Measurements from ENCODE around the gene LMNTD2. TPM values are rescaled to one million over a fixed set of nuclear protein-coding genes. Genes with fewer than 3 reads are reported as not detected.

Gene LMNTD2
- total and polyA plus RNA-seq, 2 of the 13 experiments (the other 11 are each of a cell fraction or from before 2014, with no cell fraction given), result 1.1 to 3.1 TPM

GRCh38 chr11:567011-567628 is 6.6 kb upstream of the LMNTD2 start (continued):
- TF ChIP-seq ZFP91 (CRISPR knock-in tag; IDR thresholded peaks at IDR 0.05; ENCODE audit: borderline replicate concordance), result no peak
- no peak for TF ChIP-seq SOX13 (IDR thresholded peaks at IDR 0.05)
- TF ChIP-seq SOX13 (CRISPR knock-in tag; conservative IDR thresholded peaks at IDR 0.05 in 1 of 2, IDR thresholded peaks at IDR 0.05 in 1 of 2), result no peak
- TF ChIP-seq NAIF1 (CRISPR knock-in tag; IDR thresholded peaks at IDR 0.05; ENCODE audit: borderline replicate concordance), result no peak
- TF ChIP-seq ZNF619 (CRISPR knock-in tag; IDR thresholded peaks at IDR 0.05), result no peak
- no peak for TF ChIP-seq ZNF543 (CRISPR knock-in tag; IDR thresholded peaks at IDR 0.05)
- no peak for TF ChIP-seq RXRA (CRISPR knock-in tag; IDR thresholded peaks at IDR 0.05)
- no peak for TF ChIP-seq ZNF678 (CRISPR knock-in tag; IDR thresholded peaks at IDR 0.05)
- no peak for TF ChIP-seq ZNF143 (CRISPR knock-in tag; IDR thresholded peaks at IDR 0.05)
- 0 out of 2 replicates have a peak, but pooled peaks have one; percentile 55 for TF ChIP-seq ZNF343 (CRISPR knock-in tag; IDR thresholded peaks at IDR 0.05)
- TF ChIP-seq ZNF12 (CRISPR knock-in tag; IDR thresholded peaks at IDR 0.05), result no peak
- 0 out of 2 replicates have a peak, but pooled peaks have one; percentile 41 for TF ChIP-seq HNRNPL (IDR thresholded peaks at IDR 0.05; ENCODE audit: low read depth, low read length)
- TF ChIP-seq ZNF616 (CRISPR knock-in tag; IDR thresholded peaks at IDR 0.05; ENCODE audit: low read depth), result 0 out of 2 replicates have a peak, but pooled peaks have one; percentile 32
- no peak for TF ChIP-seq SKIL (CRISPR knock-in tag; IDR thresholded peaks at IDR 0.05; ENCODE audit: borderline replicate concordance)
- TF ChIP-seq ZNF383 (CRISPR knock-in tag; IDR thresholded peaks at IDR 0.05; ENCODE audit: borderline replicate concordance), result 0 out of 2 replicates have a peak, but pooled peaks have one; percentile 61
- TF ChIP-seq TBP (CRISPR knock-in tag; IDR thresholded peaks at IDR 0.05), result no peak
- TF ChIP-seq DRAP1 (CRISPR knock-in tag; IDR thresholded peaks at IDR 0.05), result no peak
- TF ChIP-seq ZNF234 (CRISPR knock-in tag; conservative IDR thresholded peaks at IDR 0.05), result 0 out of 2 replicates have a peak, but pooled peaks have one; percentile 25
- TF ChIP-seq POGK (CRISPR knock-in tag; conservative IDR thresholded peaks at IDR 0.05), result no peak
- TF ChIP-seq MED13 (CRISPR knock-in tag; IDR thresholded peaks at IDR 0.05), result no peak
- no peak for TF ChIP-seq ZNF546 (CRISPR knock-in tag; conservative IDR thresholded peaks at IDR 0.05)
- no peak for TF ChIP-seq KLF11 (CRISPR knock-in tag; IDR thresholded peaks at IDR 0.05)
- TF ChIP-seq ZFP36L2 (CRISPR knock-in tag; IDR thresholded peaks at IDR 0.05), result no peak
- no peak for TF ChIP-seq GATA4 (IDR thresholded peaks at IDR 0.05; ENCODE audit: borderline replicate concordance, low read depth)
- TF ChIP-seq THYN1 (CRISPR knock-in tag; IDR thresholded peaks at IDR 0.05; ENCODE audit: borderline replicate concordance, low read depth), result no peak
- no peak for TF ChIP-seq ZNF788 (CRISPR knock-in tag; IDR thresholded peaks at IDR 0.05; ENCODE audit: borderline replicate concordance)

Measured in HepG2 (cell line).